Kidney epithelial cell (primary cell): ENCODE results near the gene EFNB1. TPM values are rescaled to one million over a fixed set of nuclear protein-coding genes. Genes with fewer than 3 reads are reported as not detected.

Experiments
- DNase-seq: peaks from one replicate; pipeline ENCODE4 v3.0.0-alpha.2; 2010; ENCODE audit warnings: low read depth
- H3K27me3 ChIP-seq: 2 replicates; pipeline ENCODE4 v1.6.0; 2011; ENCODE audit warnings: low read length; ENCODE audit not compliant: control insufficient read depth, insufficient read depth
- H3K36me3 ChIP-seq: 2 replicates; pipeline ENCODE4 v1.5.1; 2011; ENCODE audit warnings: low read length; ENCODE audit not compliant: control insufficient read depth, insufficient read depth
- H3K4me3 ChIP-seq: 2 replicates; pipeline ENCODE4 v1.5.1; 2011; ENCODE audit warnings: low read depth, mild to moderate bottlenecking, control low read depth, low read length
- total RNA-seq: library from RNA; depleted of rRNA; stranded (reverse); fragments of >200 nt; gene quantifications from 2 replicates; pipeline ENCODE4 v1.2.3, GENCODE V29; 2015
- TF ChIP-seq, protein P1 (sequence below): IDR thresholded peaks from 2 replicates; pipeline ENCODE4 v1.5.1; 2011; ENCODE audit warnings: mild to moderate bottlenecking, moderate library complexity, low read length, control low read depth, inconsistent platforms; ENCODE audit not compliant: insufficient read depth, poor library complexity, severe bottlenecking

The EFNB1 gene
- total RNA-seq, 1 donor from 2014 or later = 45.3 TPM

DNA sequence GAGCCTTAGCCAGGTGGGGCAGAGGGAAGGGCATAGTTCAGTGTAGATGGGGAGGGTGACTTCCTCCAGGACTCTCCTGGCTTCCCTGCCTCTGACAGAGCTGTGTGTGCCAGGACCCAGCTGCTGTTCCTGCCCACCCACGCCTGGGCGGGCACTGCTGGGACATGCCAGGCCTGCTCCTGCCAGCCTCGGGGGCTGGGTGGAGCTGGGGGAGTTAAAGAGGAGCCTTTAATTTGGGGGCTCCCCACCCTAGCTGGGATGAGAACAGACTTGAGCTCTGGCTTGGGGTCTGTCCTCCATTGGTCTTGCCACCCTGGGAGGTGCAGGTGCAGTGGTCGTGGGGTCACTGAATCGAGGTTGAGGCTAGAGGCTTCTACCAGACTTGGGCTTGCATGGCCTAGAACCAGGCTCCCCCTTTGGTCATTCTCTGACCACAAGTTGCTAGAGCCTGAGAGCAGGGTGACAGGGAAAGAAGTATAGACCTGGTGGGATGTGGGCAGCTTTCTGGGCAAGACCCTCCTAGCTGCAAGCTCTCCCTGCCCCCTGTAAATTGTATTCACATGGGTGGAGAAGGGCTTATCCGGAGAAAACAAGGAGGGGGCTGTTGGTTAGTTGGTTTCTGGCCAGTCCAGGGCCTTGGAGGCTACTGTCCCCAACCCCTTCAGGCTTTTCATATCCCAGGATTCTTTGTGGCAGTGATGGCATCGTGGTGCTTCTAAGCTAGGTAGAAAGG lies 5.7 kb downstream of the EFNB1 start:
- no peaks in the 10 kb centered on the region for H3K36me3 ChIP-seq
- TF ChIP-seq, protein P1, sequence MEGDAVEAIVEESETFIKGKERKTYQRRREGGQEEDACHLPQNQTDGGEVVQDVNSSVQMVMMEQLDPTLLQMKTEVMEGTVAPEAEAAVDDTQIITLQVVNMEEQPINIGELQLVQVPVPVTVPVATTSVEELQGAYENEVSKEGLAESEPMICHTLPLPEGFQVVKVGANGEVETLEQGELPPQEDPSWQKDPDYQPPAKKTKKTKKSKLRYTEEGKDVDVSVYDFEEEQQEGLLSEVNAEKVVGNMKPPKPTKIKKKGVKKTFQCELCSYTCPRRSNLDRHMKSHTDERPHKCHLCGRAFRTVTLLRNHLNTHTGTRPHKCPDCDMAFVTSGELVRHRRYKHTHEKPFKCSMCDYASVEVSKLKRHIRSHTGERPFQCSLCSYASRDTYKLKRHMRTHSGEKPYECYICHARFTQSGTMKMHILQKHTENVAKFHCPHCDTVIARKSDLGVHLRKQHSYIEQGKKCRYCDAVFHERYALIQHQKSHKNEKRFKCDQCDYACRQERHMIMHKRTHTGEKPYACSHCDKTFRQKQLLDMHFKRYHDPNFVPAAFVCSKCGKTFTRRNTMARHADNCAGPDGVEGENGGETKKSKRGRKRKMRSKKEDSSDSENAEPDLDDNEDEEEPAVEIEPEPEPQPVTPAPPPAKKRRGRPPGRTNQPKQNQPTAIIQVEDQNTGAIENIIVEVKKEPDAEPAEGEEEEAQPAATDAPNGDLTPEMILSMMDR = no peak
- DNase-seq = no peak
- peaks cover 2% of the 10 kb centered on the region for H3K27me3 ChIP-seq
- H3K4me3 ChIP-seq = no peak overlapping the region

DNA sequence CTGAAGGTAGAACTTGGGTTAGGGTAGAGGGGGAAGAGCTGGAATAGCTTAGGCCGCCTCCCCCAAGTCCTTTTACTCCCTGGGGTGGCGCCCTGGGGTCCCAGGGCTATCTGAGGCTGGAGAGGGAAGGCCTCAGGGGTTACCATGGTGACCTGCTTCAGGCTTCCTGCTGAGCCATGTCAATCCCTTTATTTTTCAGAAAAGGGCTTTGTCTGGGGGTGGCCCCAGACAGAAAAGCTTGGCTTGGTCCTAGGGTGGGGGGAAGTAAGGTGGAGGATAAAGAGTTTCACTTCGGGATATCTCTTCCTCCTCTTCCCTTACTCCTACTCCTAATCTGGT lies 6.3 kb downstream of the EFNB1 start:
- no peak for DNase-seq
- no peaks in the 10 kb centered on the region for H3K36me3 ChIP-seq

DNA sequence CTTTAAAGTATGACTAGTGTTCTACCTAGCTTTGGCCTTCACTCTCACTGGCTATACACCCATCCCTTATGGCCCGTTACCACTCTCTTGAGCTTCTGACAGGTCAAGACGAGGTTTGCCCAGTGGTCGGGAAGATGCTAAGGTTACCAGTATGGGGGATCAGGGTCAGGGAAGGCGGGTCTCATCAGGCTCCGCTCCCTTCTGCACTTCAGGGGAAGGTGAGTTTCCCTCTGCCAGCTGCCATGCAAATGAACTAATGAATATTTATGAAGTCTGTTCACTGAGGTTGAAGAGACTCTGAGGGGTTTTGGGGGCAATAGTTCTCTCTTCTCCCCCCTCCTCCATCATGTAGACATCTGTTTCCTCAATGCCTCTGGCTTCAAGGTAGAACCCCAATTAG lies 6.6 kb downstream of the EFNB1 start:
- Histone ChIP-seq H3K36me3 (no peaks in the 10 kb centered on the region), H3K27me3 (peaks cover 2% of the 10 kb centered on the region), H3K4me3 (no peak overlapping the region)
- DNase-seq = no peak
- TF ChIP-seq, protein P1 = no peak

More for the DNA sequence above, 6.3 kb downstream of the EFNB1 start:
- H3K4me3 ChIP-seq = no peak overlapping the region
- H3K27me3 ChIP-seq = peaks cover 2% of the 10 kb centered on the region
- TF ChIP-seq, protein P1 = no peak

DNA sequence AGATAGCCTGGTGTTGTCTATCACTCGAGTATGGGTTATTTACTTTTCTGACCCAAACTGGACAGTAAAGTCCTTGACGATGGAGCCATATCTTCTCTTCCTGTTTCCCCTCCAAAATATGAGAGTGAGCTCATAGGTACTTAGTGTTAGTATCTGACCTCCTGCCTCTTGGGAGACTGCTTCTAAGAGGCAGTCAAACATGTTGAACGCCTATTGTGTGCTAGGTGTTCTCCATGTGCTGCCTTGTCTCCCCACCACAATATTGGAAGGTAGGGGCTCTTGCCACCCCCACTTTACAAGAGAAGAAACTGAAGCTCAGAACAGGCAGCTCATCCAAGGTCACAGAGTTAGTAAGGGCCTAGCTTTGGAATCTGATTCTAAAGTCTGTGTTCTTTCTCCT lies 8.3 kb downstream of the EFNB1 start:
- TF ChIP-seq, protein P1 = no peak
- no peak overlapping the region for H3K4me3 ChIP-seq
- H3K27me3 ChIP-seq = no peaks in the 10 kb centered on the region
- H3K36me3 ChIP-seq = peaks cover 1% of the 10 kb centered on the region
- no peak for DNase-seq

DNA sequence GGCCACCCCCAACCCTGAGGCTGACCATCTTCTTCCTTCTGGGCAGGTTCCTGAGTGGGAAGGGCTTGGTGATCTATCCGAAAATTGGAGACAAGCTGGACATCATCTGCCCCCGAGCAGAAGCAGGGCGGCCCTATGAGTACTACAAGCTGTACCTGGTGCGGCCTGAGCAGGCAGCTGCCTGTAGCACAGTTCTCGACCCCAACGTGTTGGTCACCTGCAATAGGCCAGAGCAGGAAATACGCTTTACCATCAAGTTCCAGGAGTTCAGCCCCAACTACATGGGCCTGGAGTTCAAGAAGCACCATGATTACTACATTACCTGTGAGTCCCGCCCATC lies 9.7 kb downstream of the EFNB1 start:
- TF ChIP-seq, protein P1 = no peak
- no peaks in the 10 kb centered on the region for H3K27me3 ChIP-seq
- DNase-seq = no peak
- H3K36me3 ChIP-seq = peaks cover 1% of the 10 kb centered on the region
- H3K4me3 ChIP-seq = no peak overlapping the region

DNA sequence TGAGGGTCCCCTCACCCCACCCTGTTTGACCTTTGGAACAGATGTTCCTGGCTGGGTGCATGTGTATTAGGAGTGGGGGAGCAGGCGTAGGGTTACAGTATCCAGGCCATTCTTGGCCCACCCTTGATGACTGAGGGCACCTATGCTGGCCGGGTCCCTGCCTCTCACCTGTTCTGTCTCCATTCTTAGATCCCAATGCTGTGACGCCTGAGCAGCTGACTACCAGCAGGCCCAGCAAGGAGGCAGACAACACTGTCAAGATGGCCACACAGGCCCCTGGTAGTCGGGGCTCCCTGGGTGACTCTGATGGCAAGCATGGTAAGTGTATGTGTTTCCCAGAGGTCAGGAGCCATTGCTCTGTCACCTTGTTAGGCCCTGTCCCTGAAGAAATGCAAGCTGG lies 10.9 kb downstream of the EFNB1 start:
- no peak for DNase-seq
- Histone ChIP-seq H3K27me3 (no peaks in the 10 kb centered on the region), H3K4me3 (no peak overlapping the region), H3K36me3 (peaks cover 1% of the 10 kb centered on the region)
- TF ChIP-seq, protein P1 = no peak
